T-cell (primary cell): ENCODE measurements around the gene CLSTN2. TPM values are rescaled to one million over a fixed set of nuclear protein-coding genes. Genes with fewer than 3 reads are reported as not detected.

Experiments used
- ATAC-seq, 4 experiments: fragments of 200-7000 bp in 3 of 4; fragments of 150-1000 bp in 1 of 4; cut with Tn5 transposase; replicated peaks in 1 of 4; 1 replicate in 3 of 4; 2 replicates in 1 of 4; pipeline ENCODE4 v1.10.0; 2021; ENCODE audit warnings: moderate library complexity in 3 of 4, mild to moderate bottlenecking in 2 of 4, moderate number of reproducible peaks in 1 of 4
- CTCF ChIA-PET, 2 donors: fragments of 300-600 bp; sonication (Branson Sonifier 250); formaldehyde crosslinking; loops; one replicate each; lab custom pipeline; 2022; ENCODE audit warnings: antibody characterized with exemption in 2 of 2; lab: Charles Lee
- POLR2A ChIA-PET, 2 donors: fragments of 300-600 bp; sonication (Branson Sonifier 250); formaldehyde crosslinking; loops; one replicate each; lab custom pipeline; 2022; ENCODE audit warnings: antibody characterized with exemption in 2 of 2; lab: Charles Lee
- DNase-seq, 35 experiments: peaks; one replicate each; pipeline versions ENCODE4 v3.0.0 to v3.0.0-alpha.2; 2013 to 2023
- H3K27ac ChIP-seq: one replicate; pipeline ENCODE4 v1.5.1; 2013; ENCODE audit warnings: low read length
- H3K27me3 ChIP-seq, 2 experiments: replicated peaks in 1 of 2; 1 replicate in 1 of 2; 2 replicates in 1 of 2; pipeline versions ENCODE4 v1.6.1 to v1.7.0; 2013; ENCODE audit warnings: low read length in 1 of 2, mixed read lengths in 1 of 2; ENCODE audit not compliant: control insufficient read depth in 2 of 2, insufficient read depth in 2 of 2; ENCODE audit errors: extremely low read depth in 1 of 2
- H3K36me3 ChIP-seq, 2 donors: 1 replicate in 1 of 2; 2 replicates in 1 of 2; pipeline versions ENCODE4 v1.6.1 to v1.7.0; 2013; ENCODE audit warnings: low read length in 1 of 2; ENCODE audit not compliant: control insufficient read depth in 2 of 2, insufficient read depth in 1 of 2; ENCODE audit errors: extremely low read depth in 1 of 2
- H3K4me1 ChIP-seq, 2 experiments: 1 replicate in 1 of 2; 2 replicates in 1 of 2; pipeline versions ENCODE4 v1.6.1 to v1.7.0; 2013; ENCODE audit warnings: low read length in 2 of 2, mixed read lengths in 1 of 2; ENCODE audit not compliant: insufficient read depth in 2 of 2, control insufficient read depth in 1 of 2; ENCODE audit errors: extremely low read depth in 1 of 2
- H3K4me3 ChIP-seq, 2 donors: 1 replicate in 1 of 2; 2 replicates in 1 of 2; pipeline versions ENCODE4 v1.5.1 to v1.7.0; 2013; ENCODE audit warnings: mild to moderate bottlenecking in 2 of 2, low read length in 1 of 2, moderate library complexity in 1 of 2; ENCODE audit not compliant: control insufficient read depth in 1 of 2; ENCODE audit errors: extremely low read depth in 1 of 2
- H3K9me3 ChIP-seq: 2 replicates; pipeline ENCODE4 v1.7.0; 2013
- H3K27ac Mint-ChIP-seq, 2 donors: one replicate each; pipeline ENCODE4 v1.8.0; 2020 to 2021; ENCODE audit warnings: mild to moderate bottlenecking in 2 of 2, mixed read lengths in 2 of 2
- H3K27me3 Mint-ChIP-seq, 2 donors: one replicate each; pipeline ENCODE4 v1.8.0; 2021 to 2022; ENCODE audit warnings: mixed read lengths in 2 of 2
- H3K36me3 Mint-ChIP-seq: one replicate; pipeline ENCODE4 v1.8.0; 2021; ENCODE audit warnings: mixed read lengths
- H3K4me1 Mint-ChIP-seq, 3 donors: one replicate each; pipeline ENCODE4 v1.8.0; 2020 to 2022; ENCODE audit warnings: mixed read lengths in 3 of 3, mild to moderate bottlenecking in 1 of 3
- H3K4me3 Mint-ChIP-seq, 3 donors: one replicate each; pipeline ENCODE4 v1.8.0; 2020 to 2022; ENCODE audit warnings: mild to moderate bottlenecking in 3 of 3, mixed read lengths in 3 of 3, moderate library complexity in 3 of 3
- H3K9me3 Mint-ChIP-seq, 3 donors: one replicate each; pipeline ENCODE4 v1.8.0; 2020 to 2022; ENCODE audit warnings: mixed read lengths in 3 of 3
- WGBS: methylation state at CpG from one replicate; pipeline ENCODE4 v1.1.5; 2013; ENCODE audit warnings: missing lambda C conversion rate; ENCODE audit not compliant: insufficient coverage; 5-methylcytosine and 5-hydroxymethylcytosine counted together
- total RNA-seq, 35 experiments: library from RNA in 6 of 35; stranded (reverse) in 6 of 35; fragments of 120-200 nt in 1 of 35; gene quantifications; one replicate each; pipeline versions ENCODE4 v1.2.1 to v1.2.4 and lab custom pipeline; 2013 to 2026

CLSTN2 gene
- total RNA-seq, 5 donors from 2014 or later (not counting 1 experiment from before 2014, with no cell fraction given) = under 0.01 to 0.12 (median 0.03) TPM; not detected in 2

DNA sequence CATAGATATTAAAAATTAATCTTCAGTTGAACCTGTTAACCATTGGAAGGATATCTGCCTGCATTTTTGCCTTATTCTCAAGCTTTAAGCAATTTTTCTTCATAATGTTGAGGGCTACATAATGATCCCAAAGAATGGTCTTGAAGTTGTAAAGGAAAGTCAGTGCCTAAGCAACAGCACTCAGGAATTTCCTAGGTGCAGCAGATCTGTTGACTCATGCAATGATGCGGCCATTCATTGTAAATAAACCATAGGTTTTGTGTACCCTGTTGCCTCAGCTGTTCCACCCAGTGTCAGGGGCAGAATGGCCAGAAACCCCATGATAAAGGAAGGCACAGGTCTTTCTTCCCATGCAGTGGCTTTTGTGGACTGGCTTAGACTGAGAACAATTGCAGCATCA is 664.5 kb downstream of the CLSTN2 start:
- CTCF ChIA-PET = no interaction called here
- no peak for ATAC-seq
- no peak overlapping the region for H3K27ac Mint-ChIP-seq
- Histone ChIP-seq H3K4me3 (no peak overlapping the region), H3K36me3 (no peaks in the 10 kb centered on the region), H3K27me3 (no peaks in the 10 kb centered on the region), H3K4me1 (no peaks in the 10 kb centered on the region), H3K27ac (no peak overlapping the region), H3K9me3 (no peaks in the 10 kb centered on the region)
- H3K4me1 Mint-ChIP-seq = no peaks in the 10 kb centered on the region
- WGBS = 78% methylated on average over 1 of the region's 1 CpG
- no peak overlapping the region for H3K4me3 Mint-ChIP-seq
- no peak for DNase-seq
- no peaks in the 10 kb centered on the region for H3K9me3 Mint-ChIP-seq
- no peaks in the 10 kb centered on the region for H3K36me3 Mint-ChIP-seq
- no peaks in the 10 kb centered on the region for H3K27me3 Mint-ChIP-seq
- POLR2A ChIA-PET = no interaction called here

DNA sequence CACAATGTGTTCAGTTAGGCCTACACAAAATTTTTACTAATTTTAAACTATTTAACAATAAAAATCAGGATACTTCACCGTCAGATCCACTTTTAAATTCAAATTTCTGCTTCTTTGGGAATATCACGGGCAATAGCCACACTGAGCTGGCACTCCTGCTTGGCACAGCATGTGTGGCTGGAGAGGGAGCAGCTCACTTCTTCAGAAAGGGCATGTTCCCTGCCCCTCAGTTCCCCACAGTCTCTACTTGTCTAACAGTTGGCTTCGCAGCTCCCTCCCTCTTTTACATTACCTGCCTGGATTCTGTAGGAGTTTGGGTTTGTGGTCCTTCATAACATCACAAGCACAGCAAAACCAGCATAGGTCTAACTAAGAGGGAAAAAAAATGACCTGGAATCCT is 666.9 kb downstream of the CLSTN2 start:
- H3K4me1 Mint-ChIP-seq = no peaks in the 10 kb centered on the region
- H3K27me3 Mint-ChIP-seq = peaks cover 3 to 10% of the 10 kb centered on the region in 2 donors
- Histone ChIP-seq H3K27me3 (peaks cover 0 to 4% of the 10 kb centered on the region in 2 experiments), H3K36me3 (no peaks in the 10 kb centered on the region), H3K4me3 (no peak overlapping the region), H3K4me1 (no peaks in the 10 kb centered on the region), H3K27ac (no peak overlapping the region), H3K9me3 (no peaks in the 10 kb centered on the region)
- ATAC-seq = no peak
- CTCF ChIA-PET = no interaction called here
- H3K9me3 Mint-ChIP-seq = peaks cover 0 to 6% (median 6%) of the 10 kb centered on the region in 3 donors
- H3K36me3 Mint-ChIP-seq = no peaks in the 10 kb centered on the region
- no peak overlapping the region for H3K4me3 Mint-ChIP-seq
- DNase-seq = no peak
- POLR2A ChIA-PET = no interaction called here
- H3K27ac Mint-ChIP-seq = no peak overlapping the region
- no CpG with 5 or more reads among the region's 3 CpGs for WGBS

DNA sequence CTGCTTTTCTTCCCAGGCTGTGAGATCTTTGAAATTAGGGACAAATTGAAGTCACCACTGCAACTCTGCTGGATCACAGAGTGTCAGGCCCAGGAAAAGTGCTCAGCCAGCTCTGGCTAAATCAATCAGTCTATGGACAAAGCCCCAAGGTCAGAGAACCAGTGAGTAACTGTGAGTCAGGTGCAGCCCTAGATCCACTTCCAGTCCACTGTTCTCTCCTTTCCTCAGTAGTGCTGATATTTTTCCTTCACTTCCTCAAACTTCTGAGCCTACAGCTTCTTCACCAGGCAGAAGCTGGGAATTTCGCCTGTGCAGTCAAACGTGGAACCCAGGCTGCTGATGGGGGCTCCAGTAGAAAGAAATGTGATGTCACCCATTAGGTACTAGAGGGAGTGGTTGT is 667.8 kb downstream of the CLSTN2 start:
- Mint-ChIP-seq H3K27ac (no peak overlapping the region), H3K4me1 (no peaks in the 10 kb centered on the region), H3K36me3 (no peaks in the 10 kb centered on the region), H3K4me3 (no peak overlapping the region), H3K27me3 (peaks cover 3 to 10% of the 10 kb centered on the region in 2 donors), H3K9me3 (peaks cover 0 to 6% (median 6%) of the 10 kb centered on the region in 3 donors)
- DNase-seq (no peak), ATAC-seq (no peak)
- WGBS = no CpG with 5 or more reads among the region's 2 CpGs
- Histone ChIP-seq H3K9me3 (no peaks in the 10 kb centered on the region), H3K27me3 (peaks cover 0 to 4% of the 10 kb centered on the region in 2 experiments), H3K4me3 (no peak overlapping the region), H3K36me3 (no peaks in the 10 kb centered on the region), H3K4me1 (no peaks in the 10 kb centered on the region), H3K27ac (no peak overlapping the region)
- ChIA-PET POLR2A (no interaction called here), CTCF (no interaction called here)

DNA sequence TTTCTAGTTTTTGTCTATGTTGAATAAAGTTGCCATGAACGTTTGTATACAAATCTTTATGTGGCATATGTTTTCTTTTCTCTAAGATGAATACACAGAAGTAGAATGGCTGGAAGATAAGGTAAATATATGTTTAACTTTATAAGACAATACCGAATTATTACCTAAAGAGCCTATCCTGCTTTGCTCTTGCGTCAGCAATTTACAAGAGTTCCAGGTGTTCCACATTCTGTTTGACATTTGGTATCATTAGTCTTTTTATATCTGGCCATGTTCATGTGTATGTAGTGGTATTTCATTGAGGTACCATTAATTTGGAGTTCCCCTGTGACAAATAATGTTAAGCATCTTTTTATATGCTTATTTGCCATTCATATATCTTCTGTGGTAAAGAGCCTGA is 668.8 kb downstream of the CLSTN2 start:
- Mint-ChIP-seq H3K27me3 (peaks cover 3 to 15% of the 10 kb centered on the region in 2 donors), H3K9me3 (peaks cover 0 to 11% (median 6%) of the 10 kb centered on the region in 3 donors)

DNA sequence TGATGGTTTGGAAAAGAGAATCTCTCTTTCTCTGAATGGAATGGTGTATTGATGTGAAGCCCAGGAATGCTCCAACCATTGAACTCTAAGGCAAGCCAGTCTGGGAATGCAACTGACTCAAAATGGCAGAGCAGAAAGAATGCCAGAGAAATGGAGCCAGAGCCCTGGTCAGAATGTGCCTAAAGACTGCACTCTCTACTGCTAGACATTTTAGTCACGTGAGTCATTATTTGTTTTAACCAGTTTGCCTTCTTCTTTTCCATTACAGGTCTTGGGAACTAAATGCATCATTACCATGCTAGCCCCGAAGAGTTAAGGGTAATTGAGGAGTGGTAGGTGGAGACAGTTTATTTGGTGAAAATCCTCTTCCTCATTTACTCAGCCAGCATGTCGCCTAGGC is 675.6 kb downstream of the CLSTN2 start:
- Histone ChIP-seq H3K4me3 (no peak overlapping the region), H3K4me1 (no peaks in the 10 kb centered on the region), H3K27ac (no peak overlapping the region), H3K36me3 (no peaks in the 10 kb centered on the region), H3K9me3 (no peaks in the 10 kb centered on the region), H3K27me3 (peaks cover 0 to under 1% of the 10 kb centered on the region in 2 experiments)
- CTCF ChIA-PET = no interaction called here
- POLR2A ChIA-PET = no interaction called here
- Mint-ChIP-seq H3K9me3 (peaks cover 2 to 18% (median 9%) of the 10 kb centered on the region in 3 donors), H3K27me3 (peaks cover 0 to 16% of the 10 kb centered on the region in 2 donors), H3K27ac (no peak overlapping the region), H3K36me3 (no peaks in the 10 kb centered on the region), H3K4me1 (no peaks in the 10 kb centered on the region), H3K4me3 (no peak overlapping the region)
- no peak for ATAC-seq
- no peak for DNase-seq
- WGBS = no CpG with 5 or more reads among the region's 3 CpGs

More for the DNA sequence above, 668.8 kb downstream of the CLSTN2 start:
- no peaks in the 10 kb centered on the region for H3K36me3 ChIP-seq
- POLR2A ChIA-PET = no interaction called here
- Mint-ChIP-seq H3K4me3 (no peak overlapping the region), H3K36me3 (no peaks in the 10 kb centered on the region), H3K27ac (no peak overlapping the region), H3K4me1 (no peaks in the 10 kb centered on the region)
- no peak for DNase-seq
- ATAC-seq = no peak
- CTCF ChIA-PET = no interaction called here
- H3K9me3 ChIP-seq = no peaks in the 10 kb centered on the region
- H3K4me1 ChIP-seq = no peaks in the 10 kb centered on the region
- H3K27me3 ChIP-seq = peaks cover 0 to 4% of the 10 kb centered on the region in 2 experiments
- no peak overlapping the region for H3K27ac ChIP-seq
- no peak overlapping the region for H3K4me3 ChIP-seq
- WGBS = no CpG with 5 or more reads among the region's 3 CpGs

DNA sequence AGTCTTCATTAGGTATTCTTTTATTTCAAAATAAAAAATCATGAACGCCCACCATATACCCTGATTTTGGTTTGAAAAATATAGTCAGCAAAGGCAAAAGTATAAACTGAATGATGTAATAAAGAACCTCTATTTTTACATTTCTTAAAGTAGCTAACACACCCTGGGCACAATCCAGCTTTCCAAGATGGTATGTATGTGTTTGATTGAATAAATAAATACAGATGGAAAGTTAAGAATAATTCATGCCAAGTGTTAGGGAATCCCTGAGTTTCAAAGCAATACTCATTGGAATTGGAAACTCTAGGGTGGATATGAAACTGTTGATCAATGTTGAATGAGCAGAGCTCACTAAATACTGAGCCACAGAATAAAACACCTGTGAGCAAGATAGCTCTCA is 679.0 kb downstream of the CLSTN2 start:
- no peak for DNase-seq
- no peaks in the 10 kb centered on the region for H3K27me3 ChIP-seq
- WGBS = no CpG with 5 or more reads among the region's 1 CpG
- peaks cover 6 to 18% (median 8%) of the 10 kb centered on the region in 3 donors for H3K9me3 Mint-ChIP-seq
- no peaks in the 10 kb centered on the region for H3K9me3 ChIP-seq
- no peak overlapping the region for H3K4me3 ChIP-seq
- H3K4me1 ChIP-seq = no peaks in the 10 kb centered on the region
- no peak overlapping the region for H3K4me3 Mint-ChIP-seq
- ChIA-PET POLR2A (no interaction called here), CTCF (interaction anchor here in 1 of 2 donors (0.8 kb wide), 1 partner anchor 782 kb away, joined by 3 read pairs; no protein-coding TSS in a partner anchor)
- no peak for ATAC-seq
- no peaks in the 10 kb centered on the region for H3K36me3 ChIP-seq
- no peak overlapping the region for H3K27ac ChIP-seq
- no peak overlapping the region for H3K27ac Mint-ChIP-seq
- peaks cover 0 to 19% of the 10 kb centered on the region in 2 donors for H3K27me3 Mint-ChIP-seq
- no peaks in the 10 kb centered on the region for H3K36me3 Mint-ChIP-seq
- no peaks in the 10 kb centered on the region for H3K4me1 Mint-ChIP-seq

DNA sequence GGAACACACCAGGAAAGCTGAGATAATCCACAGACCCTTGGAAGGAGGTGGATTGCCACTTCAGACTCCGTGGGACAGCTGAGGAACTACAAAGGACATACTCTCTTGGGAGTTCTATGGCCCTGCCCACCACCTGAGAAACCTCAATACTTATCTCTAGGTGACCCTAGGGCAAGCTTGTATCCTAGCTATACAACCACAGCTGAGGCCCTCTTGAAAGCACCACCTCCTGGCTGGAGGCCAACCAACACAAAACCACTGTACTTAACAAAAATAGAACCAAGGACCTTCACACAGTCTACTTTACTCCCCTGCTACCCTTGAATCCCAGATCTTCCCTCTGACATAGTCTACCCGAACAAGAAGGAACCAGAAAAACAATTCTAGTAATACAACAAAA is 682.1 kb downstream of the CLSTN2 start:
- H3K4me3 ChIP-seq = no peak overlapping the region
- no peaks in the 10 kb centered on the region for H3K4me1 ChIP-seq
- H3K27me3 ChIP-seq = peaks cover 3% of the 10 kb centered on the region in 2 experiments
- H3K27ac ChIP-seq = no peak overlapping the region
- no peak overlapping the region for H3K27ac Mint-ChIP-seq
- peaks cover 0 to 22% of the 10 kb centered on the region in 2 donors for H3K27me3 Mint-ChIP-seq
- H3K36me3 Mint-ChIP-seq = no peaks in the 10 kb centered on the region
- ChIA-PET CTCF (no interaction called here), POLR2A (no interaction called here)
- H3K9me3 ChIP-seq = no peaks in the 10 kb centered on the region
- peaks cover 6 to 13% (median 8%) of the 10 kb centered on the region in 3 donors for H3K9me3 Mint-ChIP-seq
- no peak for DNase-seq
- no peaks in the 10 kb centered on the region for H3K4me1 Mint-ChIP-seq
- ATAC-seq = no peak
- no peak overlapping the region for H3K4me3 Mint-ChIP-seq
- H3K36me3 ChIP-seq = no peaks in the 10 kb centered on the region
- WGBS = no CpG with 5 or more reads among the region's 2 CpGs
